Amygdala (tissue), 56 donors: Measurements from ENCODE around the gene CFL2.
A peak's percentile ranks its signal among the peaks of the same experiment; 100 is the strongest.
"Not testable (repeated sequence)": the region's sequence is repeated elsewhere in the genome, so short reads cannot be mapped to it uniquely, and the experiment has no call there.

ENCODE experiments used
- DNase-seq, 56 donors: peaks; one replicate each; lab custom pipeline; 2025; lab: John Stamatoyannopoulos, UW

The CFL2 gene

GRCh38 chr14:34711796-34712712, 2.3 kb downstream of the CFL2 start:
- DNase-seq, result no peak

- DNase-seq, result peak in 10 of 56 donors; percentile 12 to 53 (median 28)
Observed at GRCh38 chr14:34711169-34711568, 3.2 kb downstream of the CFL2 start.

DNA sequence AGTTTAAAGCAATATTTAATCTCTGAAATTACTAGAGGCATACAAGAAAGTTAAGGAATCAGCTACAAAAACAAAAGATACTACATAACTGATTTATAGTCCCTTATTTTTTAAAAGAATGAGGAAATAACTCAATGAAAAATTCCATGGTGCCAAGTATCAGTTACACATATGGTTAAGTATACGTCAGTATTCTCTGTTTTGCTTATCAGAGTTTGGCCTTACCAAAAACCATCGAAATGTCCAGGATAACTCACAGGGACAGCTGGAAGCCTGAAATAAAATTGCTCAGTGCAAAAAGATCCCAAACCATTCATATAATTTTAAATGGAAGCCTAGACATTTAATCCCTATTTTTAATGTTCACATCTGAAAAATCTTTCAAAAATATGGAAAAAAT, 3.6 kb downstream of the CFL2 start:
- no peak for DNase-seq

- peak in 1 of 56 donors; percentile 56 for DNase-seq
Observed at GRCh38 chr14:34710006-34710405, 4.4 kb downstream of the CFL2 start.

DNA sequence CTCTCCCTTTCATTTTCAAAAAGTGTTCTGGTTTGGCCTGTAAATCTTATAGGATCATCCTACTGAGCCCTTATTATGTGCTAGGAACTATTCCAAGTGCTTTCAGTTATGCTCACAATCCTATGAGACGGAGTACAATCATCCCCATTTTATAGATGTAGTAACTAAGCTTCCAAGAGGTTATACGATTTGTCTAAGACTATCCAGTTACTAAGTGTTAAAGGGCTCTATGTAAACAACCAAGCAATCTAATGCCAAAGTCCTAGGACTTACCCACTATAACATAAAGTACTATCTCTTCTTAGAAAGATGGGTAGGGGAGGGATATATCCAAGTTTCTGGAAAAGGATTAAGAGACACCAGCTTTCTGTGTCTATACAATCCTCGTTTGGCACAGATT, 6.7 kb downstream of the CFL2 start:
- no peak for DNase-seq

- no peak for DNase-seq
Observed at GRCh38 chr14:34701808-34702207, 12.6 kb downstream of the CFL2 start.

DNA sequence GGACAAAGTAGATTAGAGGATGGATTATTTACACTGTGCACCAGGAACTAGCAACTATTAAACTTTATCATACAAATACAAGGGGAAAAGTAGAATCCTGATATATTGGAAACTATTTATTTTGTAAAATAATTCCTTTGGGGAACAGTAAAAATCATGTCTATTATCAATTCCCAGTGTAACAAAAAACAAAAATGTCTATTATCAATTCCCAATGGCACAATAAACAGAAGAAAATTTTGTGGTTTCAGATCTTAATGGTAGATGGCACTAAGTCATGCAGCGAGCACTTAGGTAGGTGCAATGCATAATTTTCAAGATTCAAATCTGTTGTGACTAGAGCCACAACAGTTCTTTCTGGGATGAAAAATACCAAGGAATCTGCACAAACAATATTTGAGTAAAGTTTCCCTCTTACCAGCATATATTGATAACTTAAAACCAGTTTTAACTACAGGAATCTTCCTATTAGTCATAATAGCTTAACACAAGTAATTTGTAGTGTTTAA, 13.7 kb downstream of the CFL2 start:
- no peak for DNase-seq

- DNase-seq, result peak in 1 of 56 donors; percentile 3
Observed at GRCh38 chr14:34699873-34700621, 14.3 kb downstream of the CFL2 start.

- DNase-seq, result not testable (repeated sequence)
Observed at GRCh38 chr14:34694216-34694615, 20.2 kb downstream of the CFL2 start.

DNA sequence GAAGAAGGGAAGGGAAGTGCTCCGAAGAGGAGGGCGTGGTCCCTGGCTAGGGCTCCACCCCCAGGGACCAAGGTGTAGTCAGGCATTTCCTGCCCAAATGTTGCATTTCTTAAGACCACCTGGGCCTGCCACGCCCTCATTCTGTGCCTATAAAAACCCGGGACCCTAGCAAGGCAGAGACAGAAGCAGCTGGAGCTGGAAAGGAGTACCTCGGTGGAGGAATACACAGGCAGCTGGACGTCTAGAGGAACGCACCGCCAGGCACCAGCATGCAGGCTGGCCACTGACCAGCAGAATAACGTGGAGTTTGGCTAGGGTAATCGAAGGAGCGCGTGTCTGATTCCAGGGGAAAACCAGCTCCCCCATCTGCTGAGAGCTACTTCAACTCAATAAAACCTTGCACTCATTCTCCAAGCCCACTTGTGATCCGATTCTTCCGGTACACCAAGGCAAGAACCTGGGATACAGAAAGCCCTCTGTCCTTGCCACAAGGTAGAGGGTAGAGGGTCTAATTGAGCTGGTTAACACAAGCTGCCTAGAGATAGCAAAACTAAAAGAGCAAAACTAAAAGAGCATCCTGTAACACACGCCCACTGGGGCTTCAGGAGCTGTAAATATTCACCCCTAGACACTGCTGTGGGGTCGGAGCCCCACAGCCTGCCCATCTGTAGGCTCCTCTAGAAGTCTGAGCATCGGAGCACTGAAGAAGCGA, 21.0 kb downstream of the CFL2 start:
- DNase-seq, result peak in 7 of 56 donors; percentile 4 to 21 (median 13)

- no peak for DNase-seq
Observed at GRCh38 chr14:34692898-34693227, 21.5 kb downstream of the CFL2 start.

GRCh38 chr14:34692348-34692747, 22.0 kb downstream of the CFL2 start:
- DNase-seq, result no peak

GRCh38 chr14:34691206-34691605, 23.2 kb downstream of the CFL2 start:
- DNase-seq, result no peak

DNA sequence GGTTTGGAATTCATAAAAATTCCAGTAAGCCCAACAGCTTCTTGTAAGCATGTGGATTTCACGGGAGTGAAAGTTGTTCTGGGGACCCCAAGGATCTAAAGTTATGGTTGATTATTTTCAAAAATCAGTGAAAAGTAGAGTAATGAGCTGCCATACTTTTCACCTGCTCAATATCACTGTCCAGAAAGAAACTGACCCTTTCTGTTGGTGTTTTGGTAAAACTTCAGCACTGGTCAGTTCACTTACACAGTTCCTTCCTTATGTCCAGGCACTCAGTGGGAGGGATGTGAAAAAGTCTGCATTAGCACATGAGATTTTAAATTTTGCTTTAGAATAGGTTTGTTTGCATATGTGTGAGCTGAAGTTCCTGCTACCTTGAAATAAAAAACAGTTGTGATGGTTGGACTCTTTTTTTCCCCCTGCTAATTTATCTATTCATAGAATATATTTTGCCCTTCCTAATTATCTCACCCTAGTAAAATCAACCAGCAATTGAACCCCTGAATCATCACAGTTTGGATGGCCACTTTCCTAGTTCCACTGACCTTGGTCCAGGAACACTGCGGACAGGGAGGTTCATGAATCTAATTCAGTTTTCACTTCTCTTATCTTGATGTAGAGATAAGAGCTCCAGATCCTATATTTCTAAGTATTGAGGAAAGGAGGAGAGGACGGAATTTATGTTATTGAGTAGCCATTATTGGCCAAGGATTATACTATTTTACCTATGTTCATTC, 25.8 kb downstream of the CFL2 start:
- DNase-seq, result no peak

DNA sequence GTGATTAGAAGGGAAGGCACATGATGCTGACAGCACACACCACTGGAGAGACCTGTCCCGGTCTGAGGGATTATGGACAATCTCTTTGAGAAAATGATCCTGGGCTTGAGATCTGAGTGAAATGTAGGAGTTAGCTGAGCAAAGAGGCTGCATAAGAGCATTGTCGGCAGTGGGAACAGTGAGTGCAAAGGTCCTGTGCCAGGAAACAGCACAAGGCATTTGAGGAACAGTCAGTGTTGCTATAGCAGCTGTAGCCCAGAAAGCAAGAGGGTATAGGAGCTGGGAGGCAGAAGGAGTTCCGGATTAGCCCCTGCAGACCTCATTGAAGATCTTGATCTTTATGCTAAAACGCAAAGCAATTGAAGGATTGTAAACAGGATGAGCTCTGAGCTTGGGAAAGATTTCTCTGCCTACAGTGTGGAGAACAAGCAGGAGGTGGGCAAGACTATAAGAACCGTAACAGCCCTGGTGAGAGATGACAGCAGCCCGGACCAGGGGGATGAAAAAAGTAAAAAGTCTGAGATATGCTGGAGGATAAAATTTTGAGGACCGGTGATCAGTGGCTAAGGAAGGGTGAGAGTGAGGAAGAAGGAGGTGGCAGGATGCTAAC, 28.5 kb downstream of the CFL2 start:
- no peak for DNase-seq

GRCh38 chr14:34684578-34684977, 29.8 kb downstream of the CFL2 start:
- DNase-seq, result no peak

- DNase-seq, result no peak
Observed at GRCh38 chr14:34682787-34683321, 31.5 kb downstream of the CFL2 start.

- DNase-seq, result no peak
Observed at GRCh38 chr14:34680806-34681479, 33.5 kb downstream of the CFL2 start.

GRCh38 chr14:34678735-34679134, 35.7 kb downstream of the CFL2 start:
- DNase-seq, result peak in 1 of 56 donors; percentile 2
